HCT116 (cell line): Measurements from ENCODE around the gene SUSD4. TPM values are rescaled to one million over a fixed set of nuclear protein-coding genes. Genes with fewer than 3 reads are reported as not detected.

Experiments
- ATAC-seq: fragments of 200-7000 bp; cut with Tn5 transposase; 2 replicates; pipeline ENCODE4 v1.9.1; 2020; ENCODE audit warnings: mild to moderate bottlenecking, moderate library complexity
- BruUV-seq: library from RNA; stranded (reverse); fragments of 400-500 nt; replicated peaks from 2 replicates; lab custom pipeline; 2021; lab: Mats Ljungman, UMichigan
- CTCF ChIA-PET: fragments of 300-600 bp; sonication (Branson Sonifier 250); formaldehyde crosslinking; loops from one replicate; lab custom pipeline; 2021; ENCODE audit warnings: antibody characterized with exemption; lab: Charles Lee
- POLR2A ChIA-PET: fragments of 300-600, 350-600 bp; sonication (Branson Sonifier 250); formaldehyde crosslinking; loops from one replicate; lab custom pipeline; 2021; ENCODE audit warnings: antibody characterized with exemption; lab: Charles Lee
- RAD21 ChIA-PET, 2 experiments: fragments of 300-600 bp; sonication (Branson Sonifier 250); formaldehyde crosslinking; loops; one replicate each; lab custom pipeline; 2023; ENCODE audit warnings: low total read pairs in 2 of 2; ENCODE audit not compliant: uncharacterized antibody in 2 of 2, unreplicated experiment in 2 of 2, low non-redundant PET in 1 of 2; lab: Charles Lee
- DNase-seq: peaks from one replicate; pipeline ENCODE4 v3.0.0-alpha.2; 2010; ENCODE audit warnings: low read depth, low spot score
- H2AFZ ChIP-seq: fragments of 200-600 bp; shearing (Covaris generic), sonication (generic); 2 replicates; pipeline ENCODE4 v1.6.1; 2017; ENCODE audit warnings: low read depth, mixed run types, mixed read lengths, antibody characterized with exemption, low read length; ENCODE audit not compliant: poor library complexity, severe bottlenecking
- H3K27ac ChIP-seq: 2 replicates; pipeline ENCODE4 v1.5.1; 2012; ENCODE audit warnings: low read depth, low read length
- H3K27me3 ChIP-seq: fragments of 200-600 bp; sonication (generic); 2 replicates; pipeline ENCODE4 v1.6.1; 2016; ENCODE audit warnings: mixed run types, low read length, mixed read lengths; ENCODE audit not compliant: insufficient read depth
- H3K36me3 ChIP-seq, 2 experiments: fragments of 200-500 bp in 1 of 2; fragments of 200-600 bp in 1 of 2; sonication (Bioruptor generic) in 1 of 2; sonication (generic) in 1 of 2; 2 replicates each; pipeline versions ENCODE4 v1.5.1 to v1.6.1; 2014 to 2016; ENCODE audit warnings: low read length in 2 of 2, inconsistent platforms in 1 of 2, mixed read lengths in 1 of 2, mixed run types in 1 of 2; ENCODE audit not compliant: insufficient read depth in 2 of 2, control insufficient read depth in 1 of 2
- H3K4me1 ChIP-seq, 2 experiments: fragments of 200-600 bp in 1 of 2; sonication (generic) in 1 of 2; 2 replicates each; pipeline versions ENCODE4 v1.5.1 to v1.6.1; 2012 to 2017; ENCODE audit warnings: low read length in 2 of 2, inconsistent platforms in 1 of 2, mild to moderate bottlenecking in 1 of 2, mixed read lengths in 1 of 2, mixed run types in 1 of 2, moderate library complexity in 1 of 2; ENCODE audit not compliant: insufficient read depth in 2 of 2, control insufficient read depth in 1 of 2
- H3K4me2 ChIP-seq: fragments of 200-600 bp; sonication (generic); 2 replicates; pipeline ENCODE4 v1.6.1; 2017; ENCODE audit warnings: mixed run types, low read length, mixed read lengths
- H3K4me3 ChIP-seq, 2 experiments: fragments of 200-600 bp in 1 of 2; sonication (generic) in 1 of 2; replicated peaks in 1 of 2; 2 replicates each; pipeline ENCODE4 v1.5.1; 2011 to 2016; ENCODE audit warnings: low read length in 2 of 2, control low read depth in 1 of 2, low read depth in 1 of 2, mild to moderate bottlenecking in 1 of 2, mixed read lengths in 1 of 2, mixed run types in 1 of 2
- H3K79me2 ChIP-seq: fragments of 200-600 bp; sonication (generic); 2 replicates; pipeline ENCODE4 v1.6.1; 2017; ENCODE audit warnings: mild to moderate bottlenecking, mixed run types, low read length, moderate library complexity, mixed read lengths; ENCODE audit not compliant: insufficient read depth
- H3K9ac ChIP-seq: fragments of 200-600 bp; sonication (generic); 2 replicates; pipeline ENCODE4 v1.6.1; 2016; ENCODE audit warnings: low read length, mixed read lengths
- H3K9me2 ChIP-seq: fragments of 200-600 bp; sonication (generic), shearing (Covaris generic); 2 replicates; pipeline ENCODE4 v1.6.1; 2017; ENCODE audit warnings: mixed run types, mild to moderate bottlenecking, moderate library complexity; ENCODE audit not compliant: insufficient read depth
- H3K9me3 ChIP-seq, 2 experiments: fragments of 200-500 bp in 1 of 2; fragments of 200-600 bp in 1 of 2; sonication (Bioruptor generic) in 1 of 2; sonication (generic) in 1 of 2; 2 replicates each; pipeline ENCODE4 v1.6.1; 2014 to 2017; ENCODE audit warnings: low read length in 2 of 2, mixed read lengths in 2 of 2, inconsistent platforms in 1 of 2, low read depth in 1 of 2, mild to moderate bottlenecking in 1 of 2, mixed run types in 1 of 2, moderate library complexity in 1 of 2; ENCODE audit not compliant: control insufficient read depth in 1 of 2, insufficient read depth in 1 of 2
- H4K20me1 ChIP-seq: fragments of 200-600 bp; sonication (generic), shearing (Covaris generic); 2 replicates; pipeline ENCODE4 v1.6.1; 2017; ENCODE audit warnings: mixed run types, mild to moderate bottlenecking, moderate library complexity; ENCODE audit not compliant: insufficient read depth
- CEBPB ChIP-seq: IDR thresholded peaks from 2 replicates; pipeline ENCODE4 v1.6.1; 2012; ENCODE audit warnings: low read depth
- EGR1 ChIP-seq: IDR thresholded peaks from 2 replicates; pipeline ENCODE4 v1.6.1; 2012; ENCODE audit warnings: low read depth
- ELF1 ChIP-seq: IDR thresholded peaks from 2 replicates; pipeline ENCODE4 v1.6.1; 2012; ENCODE audit warnings: low read depth, borderline replicate concordance
- EZH2phosphoT487 ChIP-seq: fragments of 200-600 bp; IDR thresholded peaks from 2 replicates; pipeline ENCODE4 v1.6.1; 2018; ENCODE audit warnings: antibody characterized with exemption, borderline replicate concordance
- JUND ChIP-seq: IDR thresholded peaks from 2 replicates; pipeline ENCODE4 v1.6.1; 2012
- MAX ChIP-seq: IDR thresholded peaks from 2 replicates; pipeline ENCODE4 v1.6.1; 2012
- POLR2A ChIP-seq: IDR thresholded peaks from 2 replicates; pipeline ENCODE4 v1.7.0; 2011; ENCODE audit warnings: borderline replicate concordance; ENCODE audit not compliant: insufficient read depth, insufficient read length; ENCODE audit errors: extremely low read depth
- POLR2AphosphoS5 ChIP-seq: IDR thresholded peaks from 2 replicates; pipeline ENCODE4 v1.6.1; 2011; ENCODE audit warnings: mild to moderate bottlenecking, low read depth, low read length, moderate library complexity
- SP1 ChIP-seq: IDR thresholded peaks from 2 replicates; pipeline ENCODE4 v1.6.1; 2012; ENCODE audit warnings: low read depth
- SRF ChIP-seq: IDR thresholded peaks from 2 replicates; pipeline ENCODE4 v1.6.1; 2012; ENCODE audit warnings: low read depth
- ZFX ChIP-seq: fragments of 450-650 bp; IDR thresholded peaks from 2 replicates; pipeline ENCODE4 v1.6.1; 2017
- intact Hi-C: fragments of 100-400 bp; cut with micrococcal nuclease; formaldehyde crosslinking; loops from 2 replicates; pipeline ENCODE4 v1.10.0; 2022
- total RNA-seq: library from RNA; stranded (reverse); gene quantifications from one replicate; pipeline ENCODE4 v1.2.1, GENCODE V29; 2021; ENCODE audit not compliant: unreplicated experiment
- TF ChIP-seq, protein P1 (sequence below): IDR thresholded peaks from 2 replicates; pipeline ENCODE4 v1.6.1; 2012; ENCODE audit warnings: low read depth
- TF ChIP-seq, protein P2 (sequence below), 3 experiments: fragments of 200-600 bp in 1 of 3; sonication (generic) in 1 of 3; IDR thresholded peaks in 2 of 3; conservative IDR thresholded peaks in 1 of 3; 2 replicates each; pipeline ENCODE4 v1.5.1; 2012 to 2017; ENCODE audit warnings: low read depth in 2 of 3, low read length in 2 of 3, antibody characterized with exemption in 1 of 3, borderline replicate concordance in 1 of 3, control low read depth in 1 of 3, mild to moderate bottlenecking in 1 of 3, mixed read lengths in 1 of 3, mixed run types in 1 of 3, moderate library complexity in 1 of 3; ENCODE audit not compliant: insufficient read depth in 1 of 3
- TF ChIP-seq, protein P3 (sequence below): IDR thresholded peaks from 2 replicates; pipeline ENCODE4 v1.6.1; 2012

SUSD4 gene
- total RNA-seq, 1 experiment from 2014 or later, result 0.59 TPM

- no peak for DNase-seq
- Histone ChIP-seq H3K9me2 (no peaks in the 10 kb centered on the region), H3K79me2 (no peaks in the 10 kb centered on the region), H3K4me1 (no peaks in the 10 kb centered on the region), H2AFZ (no peak overlapping the region), H3K27ac (no peak overlapping the region), H3K9me3 (no peaks in the 10 kb centered on the region), H3K4me2 (no peak overlapping the region), H4K20me1 (no peaks in the 10 kb centered on the region), H3K36me3 (no peaks in the 10 kb centered on the region), H3K27me3 (no peaks in the 10 kb centered on the region), H3K9ac (no peak overlapping the region), H3K4me3 (no peak overlapping the region)
- ChIA-PET RAD21 (no interaction called here), CTCF (no interaction called here), POLR2A (no interaction called here)
- BruUV-seq, result no TSS peak
- intact Hi-C loops, result no loop called here
- TF ChIP-seq, protein P1, sequence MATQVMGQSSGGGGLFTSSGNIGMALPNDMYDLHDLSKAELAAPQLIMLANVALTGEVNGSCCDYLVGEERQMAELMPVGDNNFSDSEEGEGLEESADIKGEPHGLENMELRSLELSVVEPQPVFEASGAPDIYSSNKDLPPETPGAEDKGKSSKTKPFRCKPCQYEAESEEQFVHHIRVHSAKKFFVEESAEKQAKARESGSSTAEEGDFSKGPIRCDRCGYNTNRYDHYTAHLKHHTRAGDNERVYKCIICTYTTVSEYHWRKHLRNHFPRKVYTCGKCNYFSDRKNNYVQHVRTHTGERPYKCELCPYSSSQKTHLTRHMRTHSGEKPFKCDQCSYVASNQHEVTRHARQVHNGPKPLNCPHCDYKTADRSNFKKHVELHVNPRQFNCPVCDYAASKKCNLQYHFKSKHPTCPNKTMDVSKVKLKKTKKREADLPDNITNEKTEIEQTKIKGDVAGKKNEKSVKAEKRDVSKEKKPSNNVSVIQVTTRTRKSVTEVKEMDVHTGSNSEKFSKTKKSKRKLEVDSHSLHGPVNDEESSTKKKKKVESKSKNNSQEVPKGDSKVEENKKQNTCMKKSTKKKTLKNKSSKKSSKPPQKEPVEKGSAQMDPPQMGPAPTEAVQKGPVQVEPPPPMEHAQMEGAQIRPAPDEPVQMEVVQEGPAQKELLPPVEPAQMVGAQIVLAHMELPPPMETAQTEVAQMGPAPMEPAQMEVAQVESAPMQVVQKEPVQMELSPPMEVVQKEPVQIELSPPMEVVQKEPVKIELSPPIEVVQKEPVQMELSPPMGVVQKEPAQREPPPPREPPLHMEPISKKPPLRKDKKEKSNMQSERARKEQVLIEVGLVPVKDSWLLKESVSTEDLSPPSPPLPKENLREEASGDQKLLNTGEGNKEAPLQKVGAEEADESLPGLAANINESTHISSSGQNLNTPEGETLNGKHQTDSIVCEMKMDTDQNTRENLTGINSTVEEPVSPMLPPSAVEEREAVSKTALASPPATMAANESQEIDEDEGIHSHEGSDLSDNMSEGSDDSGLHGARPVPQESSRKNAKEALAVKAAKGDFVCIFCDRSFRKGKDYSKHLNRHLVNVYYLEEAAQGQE, result no peak
- TF ChIP-seq CEBPB (no peak), POLR2A (no peak), MAX (no peak), EGR1 (no peak), ELF1 (no peak), JUND (no peak), POLR2AphosphoS5 (no peak)
- no peak for ATAC-seq
Measured at GRCh38 chr1:223386013-223386412, 22.0 kb upstream of the SUSD4 start.

DNA sequence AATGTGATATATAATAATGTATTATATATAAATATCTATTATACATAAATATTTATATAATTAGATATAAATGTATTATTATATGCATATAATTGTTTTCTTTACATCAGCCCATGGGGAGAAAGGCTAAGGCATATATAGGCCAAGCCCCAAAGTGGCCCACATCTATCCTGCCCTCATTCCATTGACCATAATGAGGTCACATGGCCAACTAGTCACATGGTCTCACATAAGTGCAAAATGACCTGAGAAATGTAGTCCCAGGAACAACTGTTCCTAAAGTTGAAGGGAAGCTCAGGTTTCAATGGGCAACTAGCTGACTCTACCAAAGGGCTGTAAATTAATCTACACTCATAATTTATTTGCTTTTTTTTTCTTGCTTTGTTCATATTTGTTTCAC is 14.8 kb upstream of the SUSD4 start:
- Histone ChIP-seq H3K9me3 (no peaks in the 10 kb centered on the region), H4K20me1 (no peaks in the 10 kb centered on the region), H3K9ac (no peak overlapping the region), H3K9me2 (no peaks in the 10 kb centered on the region), H3K4me2 (no peak overlapping the region), H2AFZ (peak overlapping the region; percentile 62), H3K79me2 (no peaks in the 10 kb centered on the region), H3K27me3 (no peaks in the 10 kb centered on the region), H3K36me3 (no peaks in the 10 kb centered on the region), H3K4me1 (no peaks in the 10 kb centered on the region), H3K27ac (no peak overlapping the region), H3K4me3 (no peak overlapping the region)
- DNase-seq (peak; percentile 7), ATAC-seq (peak; percentile 58; the same call in 1 of the 2 replicates)
- no TSS peak for BruUV-seq
- intact Hi-C loops, result no loop called here
- ChIA-PET CTCF (no interaction called here), POLR2A (no interaction called here), RAD21 (no interaction called here)
- TF ChIP-seq SRF, result no peak
- no peak for TF ChIP-seq SP1
- TF ChIP-seq, protein P2, sequence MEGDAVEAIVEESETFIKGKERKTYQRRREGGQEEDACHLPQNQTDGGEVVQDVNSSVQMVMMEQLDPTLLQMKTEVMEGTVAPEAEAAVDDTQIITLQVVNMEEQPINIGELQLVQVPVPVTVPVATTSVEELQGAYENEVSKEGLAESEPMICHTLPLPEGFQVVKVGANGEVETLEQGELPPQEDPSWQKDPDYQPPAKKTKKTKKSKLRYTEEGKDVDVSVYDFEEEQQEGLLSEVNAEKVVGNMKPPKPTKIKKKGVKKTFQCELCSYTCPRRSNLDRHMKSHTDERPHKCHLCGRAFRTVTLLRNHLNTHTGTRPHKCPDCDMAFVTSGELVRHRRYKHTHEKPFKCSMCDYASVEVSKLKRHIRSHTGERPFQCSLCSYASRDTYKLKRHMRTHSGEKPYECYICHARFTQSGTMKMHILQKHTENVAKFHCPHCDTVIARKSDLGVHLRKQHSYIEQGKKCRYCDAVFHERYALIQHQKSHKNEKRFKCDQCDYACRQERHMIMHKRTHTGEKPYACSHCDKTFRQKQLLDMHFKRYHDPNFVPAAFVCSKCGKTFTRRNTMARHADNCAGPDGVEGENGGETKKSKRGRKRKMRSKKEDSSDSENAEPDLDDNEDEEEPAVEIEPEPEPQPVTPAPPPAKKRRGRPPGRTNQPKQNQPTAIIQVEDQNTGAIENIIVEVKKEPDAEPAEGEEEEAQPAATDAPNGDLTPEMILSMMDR (IDR thresholded peaks at IDR 0.05 in 2 of 3, conservative IDR thresholded peaks at IDR 0.05 in 1 of 3; ENCODE audit: borderline replicate concordance in 1 of 3, insufficient read depth in 1 of 3, low read depth in 2 of 3, low read length in 2 of 3), result no peak
- no peak for TF ChIP-seq EZH2phosphoT487
- no peak for TF ChIP-seq ZFX
- TF ChIP-seq, protein P3, sequence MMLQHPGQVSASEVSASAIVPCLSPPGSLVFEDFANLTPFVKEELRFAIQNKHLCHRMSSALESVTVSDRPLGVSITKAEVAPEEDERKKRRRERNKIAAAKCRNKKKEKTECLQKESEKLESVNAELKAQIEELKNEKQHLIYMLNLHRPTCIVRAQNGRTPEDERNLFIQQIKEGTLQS, result no peak
- TF ChIP-seq JUND, result no peak
- TF ChIP-seq MAX, result no peak
- TF ChIP-seq POLR2A, result no peak
